ENCODE data around the gene KAT7.

Gene KAT7

DNA sequence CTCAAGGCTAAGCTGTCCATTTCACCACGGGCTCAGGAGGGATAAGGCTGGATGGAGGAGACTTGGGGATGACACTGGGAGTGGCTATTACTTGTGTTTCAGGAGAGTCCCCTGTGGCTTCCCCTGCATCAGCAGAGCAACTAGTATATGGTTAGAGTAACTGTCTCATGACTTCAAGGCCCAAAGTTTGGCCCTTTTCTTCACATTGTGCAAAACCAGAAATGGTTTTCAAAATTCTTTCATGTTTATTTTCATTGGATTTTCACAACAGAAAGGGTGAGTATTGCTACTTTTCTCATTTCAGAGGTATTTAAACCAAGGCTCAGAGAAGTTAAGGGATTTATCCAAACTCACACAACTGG lies 77.5 kb downstream of the KAT7 start:
- in situ Hi-C loops (cut with HindIII; ENCODE audit: low sequenced_read_pairs) = no loop called here

DNA sequence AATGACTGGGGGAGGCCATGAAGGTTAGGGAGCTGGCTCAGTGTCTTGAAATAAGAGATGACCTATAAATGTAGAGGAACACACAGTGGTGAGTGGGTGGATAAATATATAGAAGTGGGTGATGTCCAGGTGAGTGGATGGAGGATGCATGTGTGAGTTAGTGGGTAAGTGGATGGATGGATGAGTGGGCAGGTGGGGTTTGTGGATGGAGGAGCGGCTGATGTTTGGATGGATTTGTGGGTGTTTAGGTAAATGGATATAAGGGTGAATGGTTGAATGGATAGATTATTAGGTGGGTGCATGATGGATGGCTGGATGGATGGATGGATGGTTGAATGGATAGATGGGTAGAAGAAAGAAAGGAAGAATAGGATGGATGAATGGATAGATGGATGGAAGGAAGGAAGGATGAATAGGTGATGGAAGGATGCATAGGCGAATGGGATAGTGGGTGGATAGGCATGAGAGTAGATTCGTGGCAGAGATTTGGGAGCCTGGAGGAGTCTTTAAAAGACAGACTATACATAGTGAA lies 78.5 kb downstream of the KAT7 start:
- in situ Hi-C loops (cut with HindIII; ENCODE audit: low sequenced_read_pairs) = no loop called here

DNA sequence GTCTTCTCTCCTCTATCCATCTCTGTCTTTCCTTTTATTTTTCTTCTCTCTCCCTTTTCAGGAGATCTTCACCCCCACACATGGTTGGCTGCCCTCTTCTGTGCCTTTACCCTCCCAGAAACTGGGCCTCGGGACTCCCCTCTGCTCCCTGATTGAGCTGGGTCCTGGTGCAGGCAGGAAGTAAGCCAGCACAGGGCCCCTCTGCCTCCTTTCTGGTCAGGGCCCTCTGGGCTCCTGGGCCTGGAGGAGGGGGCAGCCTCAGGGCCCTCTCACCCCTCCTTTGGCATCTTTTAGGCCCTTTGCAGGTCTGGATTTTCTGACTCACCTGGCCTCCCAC lies 80.5 kb downstream of the KAT7 start:
- in situ Hi-C loops (cut with HindIII; ENCODE audit: low sequenced_read_pairs) = no loop called here

DNA sequence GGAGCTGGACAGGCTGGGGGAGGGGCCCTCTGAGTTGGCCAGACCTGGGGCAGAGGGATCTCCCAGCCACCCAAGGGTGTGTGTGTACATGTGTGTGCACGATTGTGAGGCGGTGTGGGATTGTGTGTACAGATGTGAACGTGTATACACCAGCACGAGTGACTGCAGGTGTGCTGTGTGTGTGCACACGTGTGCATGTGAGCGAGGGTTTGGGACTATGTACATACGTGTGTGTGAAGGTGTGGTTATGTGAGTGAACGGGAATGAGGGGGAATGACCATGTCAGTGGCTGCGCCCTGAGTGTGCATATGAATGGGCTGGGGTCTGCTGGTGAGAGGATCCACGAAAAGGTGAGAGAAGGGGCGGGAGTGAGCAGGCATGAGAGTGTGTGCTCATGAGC lies 81.8 kb downstream of the KAT7 start:
- in situ Hi-C loops (cut with HindIII; ENCODE audit: low sequenced_read_pairs) = no loop called here

DNA sequence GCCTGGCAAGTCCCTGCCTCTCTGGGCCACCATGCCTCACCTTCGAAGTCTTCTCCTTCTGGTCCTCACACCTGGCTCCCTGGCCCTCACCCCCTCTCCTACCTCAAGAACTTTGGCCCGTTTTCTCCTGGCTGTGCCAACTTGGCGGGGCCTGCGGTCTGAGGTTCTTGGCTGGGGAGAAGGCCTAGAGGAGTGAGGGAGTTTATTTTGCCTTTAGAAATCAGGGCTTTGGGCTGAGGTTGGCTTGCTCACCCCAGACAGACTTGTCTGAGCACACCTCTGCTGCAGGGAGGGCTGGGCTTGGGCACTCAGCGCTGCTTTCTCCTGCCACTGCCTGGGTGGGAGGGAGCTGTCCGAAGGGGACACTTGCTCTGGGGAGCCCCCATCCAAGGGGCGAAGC lies 82.7 kb downstream of the KAT7 start:
- in situ Hi-C loops (cut with HindIII; ENCODE audit: low sequenced_read_pairs) = no loop called here

DNA sequence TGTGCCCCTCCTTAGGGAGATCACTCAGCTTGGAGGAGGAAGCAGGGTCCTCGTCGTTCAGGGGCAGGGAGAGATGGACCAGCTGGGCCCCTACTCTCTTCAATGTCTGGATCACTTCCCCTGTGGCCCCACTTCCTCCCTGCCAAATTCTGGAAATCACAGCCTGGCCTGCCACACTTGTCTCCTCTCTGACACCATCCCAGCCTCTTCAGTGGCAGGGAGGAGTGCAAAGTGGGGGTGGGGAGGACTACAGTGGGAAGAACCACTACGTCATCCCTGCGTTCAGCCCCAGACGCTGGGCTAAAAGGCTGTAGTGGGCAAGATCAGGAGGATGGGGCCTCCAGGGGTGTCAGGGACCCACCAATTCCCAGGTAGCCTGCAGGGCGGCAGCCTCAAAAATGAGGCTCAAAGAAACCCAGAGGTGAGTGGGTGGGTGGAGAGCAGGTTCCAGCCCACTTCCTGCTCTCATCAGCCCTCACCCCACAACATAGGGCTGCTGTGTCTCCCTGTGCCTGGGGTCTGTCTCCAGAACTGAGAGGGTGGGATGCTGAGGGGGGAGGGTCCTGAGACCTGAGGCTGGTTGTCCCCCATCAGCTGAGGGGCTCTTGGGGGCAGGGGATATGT lies 84.4 kb downstream of the KAT7 start:
- in situ Hi-C loops (cut with HindIII; ENCODE audit: low sequenced_read_pairs) = no loop called here

DNA sequence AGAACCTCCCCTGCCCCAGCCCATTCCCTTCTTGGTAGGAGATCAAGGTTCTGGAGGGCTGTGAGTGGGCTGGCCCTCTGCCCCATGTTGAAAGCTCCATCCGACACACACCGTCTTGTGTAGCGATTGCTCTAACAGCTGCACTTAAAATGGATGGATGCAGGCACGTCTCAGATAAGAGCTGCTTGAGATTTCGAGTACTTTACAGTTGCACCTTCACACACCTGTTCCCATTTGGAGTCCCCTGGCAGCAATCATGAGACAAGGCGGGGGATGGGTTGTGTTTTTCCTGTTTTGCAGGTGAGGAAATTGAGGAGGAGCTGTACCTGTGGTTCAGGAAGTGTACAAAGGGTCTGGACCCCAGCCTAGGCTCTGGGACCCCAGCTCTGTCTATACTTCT lies 85.0 kb downstream of the KAT7 start:
- in situ Hi-C loops (cut with HindIII; ENCODE audit: low sequenced_read_pairs) = no loop called here

DNA sequence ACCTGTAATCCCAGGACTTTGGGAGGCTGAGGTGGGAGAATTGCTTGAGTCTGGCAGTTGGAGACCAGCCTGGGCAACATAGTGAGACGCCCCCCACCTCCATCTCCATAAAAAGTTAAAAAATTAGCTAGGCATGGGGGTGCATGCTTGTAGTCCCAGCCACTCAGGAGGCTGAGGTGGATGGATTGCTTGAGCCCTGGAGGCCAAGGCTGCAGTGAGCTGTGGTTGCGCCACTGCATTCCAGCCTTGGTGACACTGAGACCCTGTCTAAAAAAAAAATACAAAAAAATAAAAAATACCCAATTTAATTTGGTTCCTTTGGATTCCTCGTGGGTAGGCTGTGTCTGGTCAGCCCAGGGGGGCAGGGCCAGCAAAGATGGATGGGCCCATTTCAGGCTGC lies 85.4 kb downstream of the KAT7 start:
- in situ Hi-C loops (cut with HindIII; ENCODE audit: low sequenced_read_pairs) = no loop called here

DNA sequence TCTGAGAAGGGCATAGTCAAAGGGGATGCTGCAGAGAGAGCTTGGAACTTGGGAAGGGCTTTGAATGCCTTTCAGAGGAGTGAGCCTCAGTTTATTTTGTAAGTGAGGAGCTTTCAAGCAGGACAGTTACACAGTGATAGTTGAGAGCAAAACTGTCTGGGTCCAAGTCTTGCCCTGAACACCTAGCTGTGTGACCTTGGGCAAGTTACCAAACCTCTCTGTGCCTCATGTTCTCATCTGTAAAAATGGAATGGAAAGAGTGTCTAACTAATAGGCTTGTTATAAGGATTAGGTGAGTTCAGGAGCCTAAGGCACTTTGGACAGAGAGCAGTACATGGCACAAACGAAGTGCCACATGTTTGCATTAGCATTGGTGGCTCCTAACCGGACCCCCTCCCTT lies 86.4 kb downstream of the KAT7 start:
- in situ Hi-C loops (cut with HindIII; ENCODE audit: low sequenced_read_pairs) = no loop called here

DNA sequence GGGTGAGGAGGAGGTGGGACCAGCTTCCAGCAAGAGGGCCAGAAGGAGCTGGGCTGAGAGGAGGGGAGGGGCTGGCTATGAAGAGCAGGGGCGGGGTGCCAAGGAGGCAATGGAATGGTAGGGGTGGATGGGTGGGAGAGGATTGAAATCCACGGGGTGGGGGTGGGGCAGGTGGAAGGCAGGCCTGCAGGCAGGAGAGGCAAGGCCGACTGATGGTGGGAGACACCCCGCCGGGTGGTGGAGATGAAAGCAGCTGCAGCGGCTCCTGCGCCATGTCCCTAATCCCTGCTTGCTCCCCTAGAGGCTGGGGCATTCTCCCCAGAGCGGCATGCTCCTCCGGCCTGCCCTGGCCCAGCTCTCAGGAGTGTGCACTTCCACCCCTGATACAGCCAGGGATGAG lies 87.2 kb downstream of the KAT7 start:
- in situ Hi-C loops (cut with HindIII; ENCODE audit: low sequenced_read_pairs) = no loop called here

DNA sequence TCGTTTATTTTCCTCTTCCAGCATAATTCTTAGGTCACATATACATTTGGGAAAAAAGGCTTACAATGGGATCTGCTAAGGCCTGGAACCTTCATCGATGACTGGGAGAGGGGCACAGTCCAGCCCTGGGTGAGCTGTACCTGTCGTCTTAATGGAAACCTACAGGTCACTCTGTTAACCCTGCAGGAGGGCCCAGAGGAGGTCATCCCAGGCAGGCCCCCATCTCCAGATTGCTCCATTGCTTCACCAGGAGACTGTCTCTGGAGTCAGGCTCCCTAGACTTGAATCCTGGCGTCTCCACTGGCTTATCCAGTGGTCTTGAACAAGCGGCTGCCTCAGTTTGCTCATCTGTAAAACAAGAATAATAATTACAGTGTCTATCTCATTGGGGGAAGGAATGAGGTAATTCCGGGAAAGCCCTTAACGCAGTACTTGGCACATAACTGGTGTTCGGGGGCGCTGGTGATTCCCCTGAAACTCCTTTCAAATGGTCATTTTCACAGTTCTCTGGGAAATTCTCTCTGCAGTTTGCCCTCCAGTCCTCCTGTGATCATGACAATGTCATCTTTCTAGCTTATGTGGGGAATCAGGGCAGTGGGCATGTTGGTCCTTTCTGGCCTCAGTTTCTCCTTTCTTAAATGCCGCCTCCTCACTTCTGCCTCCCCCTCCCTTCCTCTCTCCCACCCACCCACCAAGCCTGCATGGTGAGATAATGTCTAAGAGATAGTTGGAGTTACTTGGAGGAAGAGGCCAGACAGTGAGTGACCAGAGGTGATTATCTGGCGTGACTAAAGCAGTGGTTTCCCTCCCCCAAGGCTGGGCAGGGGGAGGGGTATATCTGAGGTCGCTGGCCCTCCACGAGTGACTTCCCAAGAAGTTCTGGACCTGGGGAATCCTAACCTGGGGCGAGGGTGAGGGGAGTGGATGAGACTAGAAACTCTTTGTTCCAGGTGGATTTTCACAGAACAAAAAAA lies 90.7 kb downstream of the KAT7 start:
- in situ Hi-C loops (cut with HindIII; ENCODE audit: low sequenced_read_pairs) = no loop called here

DNA sequence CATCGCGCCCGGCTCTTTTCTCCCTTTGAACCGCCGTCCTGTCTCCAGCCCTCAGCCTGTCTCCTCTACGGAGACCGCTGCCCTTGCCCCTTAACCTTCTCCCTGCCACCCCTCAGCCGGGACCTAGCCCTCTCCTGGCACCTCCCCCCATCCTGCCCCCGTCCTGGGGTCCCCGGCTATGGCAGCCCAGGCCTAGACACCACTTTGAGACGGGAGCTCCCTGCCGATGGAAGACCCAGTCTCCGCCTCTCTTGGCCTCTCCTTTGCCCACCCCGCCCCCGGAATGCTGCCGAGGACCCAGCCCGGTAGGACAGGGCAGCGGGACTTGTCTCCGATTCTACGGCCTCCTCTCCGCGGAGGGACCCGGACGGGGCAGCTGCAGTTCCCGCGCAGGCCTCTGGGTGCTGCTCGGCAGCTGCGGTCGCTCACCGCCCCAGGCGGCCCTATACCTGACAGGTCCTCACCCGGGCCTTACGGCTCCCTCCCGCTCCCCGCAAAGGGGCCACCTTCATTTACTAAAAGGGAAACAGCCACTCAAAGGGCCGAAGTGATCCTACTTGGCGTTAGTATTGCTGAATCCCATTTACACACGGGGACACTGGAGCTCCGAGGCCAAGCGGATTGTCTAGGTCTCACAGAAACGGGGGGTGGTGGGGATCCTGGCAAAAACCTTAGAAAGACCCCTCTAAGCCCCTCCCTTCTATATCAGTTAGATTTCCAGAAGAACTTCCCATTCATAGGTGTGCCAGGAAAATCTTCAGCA lies 92.0 kb downstream of the KAT7 start:
- in situ Hi-C loops (cut with HindIII; ENCODE audit: low sequenced_read_pairs) = loop anchor here (10.0 kb wide), 1 partner anchor 94 kb away; no protein-coding TSS in a partner anchor

DNA sequence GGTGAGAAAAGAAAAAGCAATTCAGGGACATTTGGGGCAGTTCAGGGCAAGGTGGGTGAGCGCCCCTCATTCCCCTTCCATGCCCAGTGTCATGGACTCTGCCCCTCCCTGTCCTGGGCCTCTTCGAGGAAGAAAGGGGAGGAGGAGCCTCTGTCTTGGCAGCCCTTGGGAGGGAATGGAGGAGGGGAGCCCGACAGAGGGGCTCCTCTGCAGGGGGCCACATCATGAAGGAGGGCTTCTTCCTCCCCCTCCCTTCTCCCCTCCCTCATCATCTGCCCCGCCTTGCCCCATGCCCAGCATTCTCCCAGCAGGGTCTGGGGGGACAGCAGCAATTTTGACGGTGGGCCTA lies 92.5 kb downstream of the KAT7 start:
- in situ Hi-C loops (cut with HindIII; ENCODE audit: low sequenced_read_pairs) = loop anchor here (10.0 kb wide), 1 partner anchor 94 kb away; no protein-coding TSS in a partner anchor

DNA sequence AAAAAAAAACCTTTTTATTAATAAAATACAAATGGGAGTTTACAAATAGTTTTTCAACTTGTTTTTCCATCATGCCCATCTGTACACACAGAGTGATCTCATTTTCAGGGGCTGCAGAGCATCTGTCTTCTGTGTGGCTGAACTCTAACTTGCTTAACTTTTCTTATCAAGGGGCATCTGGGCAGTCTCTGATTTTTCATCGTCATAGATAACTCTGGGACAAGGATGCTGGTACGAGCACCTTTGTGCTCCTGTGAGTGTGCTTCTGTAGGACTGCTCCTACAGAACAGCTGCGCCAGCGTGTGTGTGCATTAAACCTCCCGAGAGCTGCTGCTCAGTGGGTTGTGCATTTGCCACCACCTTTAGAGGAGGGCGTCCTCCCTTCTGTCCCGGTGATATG lies 94.0 kb downstream of the KAT7 start:
- in situ Hi-C loops (cut with HindIII; ENCODE audit: low sequenced_read_pairs) = loop anchor here (10.0 kb wide), 1 partner anchor 92 kb away; no protein-coding TSS in a partner anchor
